Tibial nerve (tissue), 4 donors: Measurements from ENCODE around the gene ASAP3. TPM values are rescaled to one million over a fixed set of nuclear protein-coding genes. Genes with fewer than 3 reads are reported as not detected.

Experiments
- DNase-seq, 2 donors: peaks; one replicate each; pipeline ENCODE4 v3.0.0-alpha.2; 2019; ENCODE audit warnings: low spot score in 2 of 2
- H3K27ac ChIP-seq, 4 donors: fragments of 200-600 bp; sonication (generic) in 3 of 4; one replicate each; pipeline ENCODE4 v1.5.1; 2017 to 2019; ENCODE audit warnings: mild to moderate bottlenecking in 1 of 4
- H3K27me3 ChIP-seq, 2 donors: fragments of 200-600 bp; sonication (generic) in 1 of 2; one replicate each; pipeline versions ENCODE4 v1.5.1 to v1.6.0; 2017 to 2019
- H3K36me3 ChIP-seq, 3 donors: fragments of 200-600 bp; sonication (generic); one replicate each; pipeline ENCODE4 v1.5.1; 2018 to 2019
- H3K4me1 ChIP-seq, 4 donors: fragments of 200-600 bp; sonication (generic) in 3 of 4; one replicate each; pipeline ENCODE4 v1.5.1; 2017 to 2019
- H3K4me3 ChIP-seq, 4 donors: fragments of 200-600 bp; sonication (generic) in 3 of 4; one replicate each; pipeline ENCODE4 v1.5.1; 2017 to 2019; ENCODE audit warnings: mild to moderate bottlenecking in 1 of 4, moderate library complexity in 1 of 4
- H3K9me3 ChIP-seq, 4 donors: fragments of 200-600 bp; sonication (generic) in 3 of 4; one replicate each; pipeline ENCODE4 v1.5.1; 2017 to 2019
- EP300 ChIP-seq, 2 donors: sonication (generic); formaldehyde crosslinking; IDR thresholded peaks; one replicate each; pipeline ENCODE4 v1.6.1; 2017; ENCODE audit warnings: antibody characterized with exemption in 2 of 2, mild to moderate bottlenecking in 1 of 2
- POLR2A ChIP-seq, 2 donors: fragments of 450-650 bp; IDR thresholded peaks; one replicate each; pipeline ENCODE4 v1.6.1; 2017; ENCODE audit warnings: antibody characterized with exemption in 2 of 2, mild to moderate bottlenecking in 2 of 2, moderate library complexity in 2 of 2
- WGBS, 2 donors: methylation state at CpG; one replicate each; pipeline ENCODE4 v1.1.5; 2018; 5-methylcytosine and 5-hydroxymethylcytosine counted together
- total RNA-seq, 4 donors: library from RNA; depleted of rRNA; stranded (reverse); fragments of >200 nt; gene quantifications; one replicate each; pipeline ENCODE4 v1.1.0, GENCODE V29; 2016
- TF ChIP-seq, protein P1 (sequence below), 5 experiments: fragments of 200-600 bp in 3 of 5; fragments of 450-650 bp in 2 of 5; sonication (generic) in 3 of 5; IDR thresholded peaks; one replicate each; pipeline ENCODE4 v1.5.1; 2016 to 2019; ENCODE audit warnings: antibody characterized with exemption in 5 of 5, mild to moderate bottlenecking in 3 of 5, moderate library complexity in 2 of 5

ASAP3 gene
- total RNA-seq, 4 donors from 2014 or later: 79.8 to 140 (median 117) TPM

GRCh38 chr1:23530087-23530746 is 46.2 kb upstream of the ASAP3 start:
- peaks cover 0 to 4% of the 10 kb centered on the region in 2 donors for H3K27me3 ChIP-seq
- H3K27ac ChIP-seq: peak overlapping the region in 1 of 4 donors; percentile 68
- 9 to 21% methylated on average over 4 to 12 of the region's 22 CpGs for WGBS, 2 donors
- no peaks in the 10 kb centered on the region for H3K9me3 ChIP-seq
- DNase-seq: no peak
- H3K4me1 ChIP-seq: peaks cover 0 to 48% (median 32%) of the 10 kb centered on the region in 4 donors
- H3K4me3 ChIP-seq: peak overlapping the region; percentile 28 to 55 (median 48)
- TF ChIP-seq EP300 (IDR thresholded peaks at IDR 0.05) (no peak), POLR2A (IDR thresholded peaks at IDR 0.05) (no peak)
- TF ChIP-seq, protein P1, sequence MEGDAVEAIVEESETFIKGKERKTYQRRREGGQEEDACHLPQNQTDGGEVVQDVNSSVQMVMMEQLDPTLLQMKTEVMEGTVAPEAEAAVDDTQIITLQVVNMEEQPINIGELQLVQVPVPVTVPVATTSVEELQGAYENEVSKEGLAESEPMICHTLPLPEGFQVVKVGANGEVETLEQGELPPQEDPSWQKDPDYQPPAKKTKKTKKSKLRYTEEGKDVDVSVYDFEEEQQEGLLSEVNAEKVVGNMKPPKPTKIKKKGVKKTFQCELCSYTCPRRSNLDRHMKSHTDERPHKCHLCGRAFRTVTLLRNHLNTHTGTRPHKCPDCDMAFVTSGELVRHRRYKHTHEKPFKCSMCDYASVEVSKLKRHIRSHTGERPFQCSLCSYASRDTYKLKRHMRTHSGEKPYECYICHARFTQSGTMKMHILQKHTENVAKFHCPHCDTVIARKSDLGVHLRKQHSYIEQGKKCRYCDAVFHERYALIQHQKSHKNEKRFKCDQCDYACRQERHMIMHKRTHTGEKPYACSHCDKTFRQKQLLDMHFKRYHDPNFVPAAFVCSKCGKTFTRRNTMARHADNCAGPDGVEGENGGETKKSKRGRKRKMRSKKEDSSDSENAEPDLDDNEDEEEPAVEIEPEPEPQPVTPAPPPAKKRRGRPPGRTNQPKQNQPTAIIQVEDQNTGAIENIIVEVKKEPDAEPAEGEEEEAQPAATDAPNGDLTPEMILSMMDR (IDR thresholded peaks at IDR 0.05): no peak
- no peaks in the 10 kb centered on the region for H3K36me3 ChIP-seq

GRCh38 chr1:23529146-23530086 is 45.4 kb upstream of the ASAP3 start:
- Histone ChIP-seq H3K4me1 (peaks cover 0 to 56% (median 37%) of the 10 kb centered on the region in 4 donors), H3K9me3 (no peaks in the 10 kb centered on the region), H3K36me3 (no peaks in the 10 kb centered on the region), H3K27ac (peak overlapping the region in 1 of 4 donors; percentile 68), H3K4me3 (no peak overlapping the region), H3K27me3 (peaks cover 0 to 4% of the 10 kb centered on the region in 2 donors)
- TF ChIP-seq, protein P1 (IDR thresholded peaks at IDR 0.05): no peak
- TF ChIP-seq POLR2A (IDR thresholded peaks at IDR 0.05): no peak
- no peak for TF ChIP-seq EP300 (IDR thresholded peaks at IDR 0.05)
- WGBS, 2 donors: 56 to 58% methylated on average over 6 to 8 of the region's 8 CpGs
- no peak for DNase-seq

DNA sequence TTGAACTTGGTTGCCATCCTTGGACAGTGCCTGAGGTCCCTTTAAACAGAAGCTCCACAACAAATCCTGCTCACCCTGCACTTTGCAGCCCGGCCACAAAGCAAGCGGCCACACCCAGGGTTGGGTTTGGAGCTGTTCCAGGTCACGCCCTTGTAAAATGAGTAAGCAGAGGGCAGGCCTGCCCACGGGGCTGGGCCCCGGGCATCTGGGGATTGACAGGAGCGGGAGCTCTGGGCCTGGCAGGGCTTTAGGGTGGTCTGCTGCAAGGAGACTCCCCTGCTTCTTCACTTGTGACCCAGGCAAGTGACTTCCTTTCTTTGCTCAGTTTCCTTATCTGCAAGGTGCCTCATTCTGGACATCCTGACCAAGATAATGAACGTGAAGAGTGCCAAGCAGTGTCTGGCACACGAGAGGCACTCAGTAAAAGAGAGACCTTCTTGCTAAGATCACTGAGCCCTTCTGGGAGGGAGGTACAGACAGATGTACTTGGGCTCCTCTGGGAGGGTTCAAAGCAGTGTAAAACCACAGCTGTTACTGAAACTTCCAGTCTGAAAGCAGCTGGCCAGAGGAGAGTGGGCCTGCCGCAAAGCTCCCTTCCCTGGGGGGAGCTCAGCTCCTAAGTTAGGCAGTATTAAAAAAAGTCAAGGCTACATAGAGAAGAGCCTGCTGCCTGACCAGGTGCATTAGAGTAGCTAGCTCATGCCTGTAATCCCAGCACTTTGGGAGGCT is 44.4 kb upstream of the ASAP3 start:
- Histone ChIP-seq H3K4me1 (peaks cover 0 to 60% (median 39%) of the 10 kb centered on the region in 4 donors), H3K36me3 (no peaks in the 10 kb centered on the region), H3K4me3 (no peak overlapping the region), H3K9me3 (no peaks in the 10 kb centered on the region), H3K27me3 (peaks cover 0 to 4% of the 10 kb centered on the region in 2 donors), H3K27ac (peak overlapping the region in 2 of 4 donors; percentile 36 to 51)
- WGBS, 2 donors: 10 to 12% methylated on average over 5 to 9 of the region's 9 CpGs
- TF ChIP-seq EP300 (IDR thresholded peaks at IDR 0.05) (peak in 1 of 2 donors; percentile 44), POLR2A (IDR thresholded peaks at IDR 0.05) (no peak)
- DNase-seq: peak; percentile 77 to 84

DNA sequence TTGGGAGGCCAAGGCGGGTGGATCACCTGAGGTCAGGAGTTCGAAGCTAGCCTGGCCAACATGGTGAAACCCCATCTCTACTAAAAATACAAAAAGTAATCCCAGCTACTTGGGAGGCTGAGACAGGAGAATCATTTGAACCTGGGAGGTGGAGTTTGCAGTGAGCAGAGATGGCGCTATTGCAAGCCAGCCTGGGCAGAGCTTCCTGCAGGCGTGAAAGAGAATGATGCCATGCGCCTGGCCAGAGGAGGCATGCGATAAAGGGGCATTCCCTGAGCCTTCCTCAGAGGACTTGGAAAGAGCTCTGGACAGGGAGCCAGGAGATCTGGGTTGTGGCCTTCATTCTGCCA is 43.9 kb upstream of the ASAP3 start:
- DNase-seq: no peak
- H3K4me3 ChIP-seq: no peak overlapping the region
- H3K4me1 ChIP-seq: peaks cover 0 to 60% (median 39%) of the 10 kb centered on the region in 4 donors
- H3K9me3 ChIP-seq: no peaks in the 10 kb centered on the region
- TF ChIP-seq, protein P1 (IDR thresholded peaks at IDR 0.05): no peak
- TF ChIP-seq POLR2A (IDR thresholded peaks at IDR 0.05): no peak
- no peak for TF ChIP-seq EP300 (IDR thresholded peaks at IDR 0.05)
- no peaks in the 10 kb centered on the region for H3K36me3 ChIP-seq
- H3K27ac ChIP-seq: peak overlapping the region in 1 of 4 donors; percentile 36
- WGBS, 2 donors: 63 to 72% methylated on average over 6 of the region's 6 CpGs
- peaks cover 0 to 4% of the 10 kb centered on the region in 2 donors for H3K27me3 ChIP-seq

GRCh38 chr1:23527366-23527765 is 43.4 kb upstream of the ASAP3 start:
- H3K9me3 ChIP-seq: no peaks in the 10 kb centered on the region
- peaks cover 0 to 4% of the 10 kb centered on the region in 2 donors for H3K27me3 ChIP-seq
- DNase-seq: no peak
- TF ChIP-seq, protein P1 (IDR thresholded peaks at IDR 0.05): no peak
- TF ChIP-seq POLR2A (IDR thresholded peaks at IDR 0.05) (no peak), EP300 (IDR thresholded peaks at IDR 0.05) (no peak)
- H3K27ac ChIP-seq: peak overlapping the region in 1 of 4 donors; percentile 17
- peaks cover 0 to 60% (median 39%) of the 10 kb centered on the region in 4 donors for H3K4me1 ChIP-seq
- WGBS, 2 donors: 84 to 92% methylated on average over 7 of the region's 7 CpGs
- H3K4me3 ChIP-seq: no peak overlapping the region
- H3K36me3 ChIP-seq: no peaks in the 10 kb centered on the region
